Kidney (tissue), 14 donors: ENCODE data around the gene SERPINA5. TPM values are rescaled to one million over a fixed set of nuclear protein-coding genes. Genes with fewer than 3 reads are reported as not detected.

Experiments used
- DNase-seq, 5 donors: peaks; one replicate each; pipeline ENCODE4 v3.0.0-alpha.2; 2013 to 2020
- FAIRE-seq: peaks from 2 replicates; lab custom pipeline; 2012; peaks lifted over from hg19 to GRCh38; lab: Jason Lieb, UNC
- H3K27ac ChIP-seq, 2 donors: one replicate each; pipeline ENCODE4 v1.7.0; 2013; ENCODE audit warnings: low read depth in 2 of 2, low read length in 2 of 2, inconsistent platforms in 1 of 2
- H3K27me3 ChIP-seq: one replicate; pipeline ENCODE4 v1.7.1; 2013; ENCODE audit warnings: low read length, inconsistent platforms; ENCODE audit not compliant: control insufficient read depth, insufficient read depth
- H3K36me3 ChIP-seq, 3 donors: one replicate each; pipeline versions ENCODE4 v1.7.0 to v1.7.1; 2013; ENCODE audit warnings: low read length in 3 of 3, control low read depth in 1 of 3, inconsistent platforms in 1 of 3; ENCODE audit not compliant: insufficient read depth in 3 of 3, control insufficient read depth in 2 of 3
- H3K4me1 ChIP-seq, 3 donors: one replicate each; pipeline versions ENCODE4 v1.7.0 to v1.7.1; 2013; ENCODE audit warnings: low read length in 3 of 3, inconsistent platforms in 1 of 3, low read depth in 1 of 3; ENCODE audit not compliant: control insufficient read depth in 2 of 3, insufficient read depth in 2 of 3
- H3K4me3 ChIP-seq, 3 donors: one replicate each; pipeline versions ENCODE4 v1.7.0 to v1.8.1; 2013; ENCODE audit warnings: low read length in 3 of 3, control low read depth in 1 of 3, inconsistent platforms in 1 of 3
- H3K9ac ChIP-seq, 3 donors: one replicate each; pipeline versions ENCODE4 v1.7.0 to v1.7.1; 2013; ENCODE audit warnings: low read length in 3 of 3, control low read depth in 1 of 3, inconsistent platforms in 1 of 3
- H3K9me3 ChIP-seq, 3 donors: one replicate each; pipeline versions ENCODE4 v1.7.0 to v1.7.1; 2013; ENCODE audit warnings: low read length in 3 of 3, control low read depth in 1 of 3, inconsistent platforms in 1 of 3; ENCODE audit not compliant: control insufficient read depth in 2 of 3, insufficient read depth in 1 of 3
- CTCF ChIP-seq: IDR thresholded peaks from 3 replicates; pipeline ENCODE4 v1.5.1; 2012; ENCODE audit warnings: mild to moderate bottlenecking, moderate library complexity, borderline replicate concordance; ENCODE audit not compliant: insufficient read depth; ENCODE audit errors: extremely low read depth
- intact Hi-C: fragments of 100-400 bp; cut with DNase I; formaldehyde crosslinking; loops from one replicate; pipeline ENCODE4 v1.11.1; 2022
- polyA plus RNA-seq: library from polyadenylated mRNA; stranded (reverse); fragments of 350-450 nt; fragmentation: Illumina TruSeq; extraction: RNeasy Lipid Tissue Mini Kit (QIAGEN cat#74804); gene quantifications from one replicate; pipeline ENCODE4 v1.2.3, GENCODE V29; 2014; ENCODE audit warnings: low read depth, low replicate concordance; ENCODE audit not compliant: insufficient read depth
- total RNA-seq: library from RNA; stranded (reverse); fragmentation: NEBNext Ultra II Directional; extraction: Animal tissue kit (Norgen Biotek cat#: 25700); gene quantifications from one replicate; pipeline ENCODE4 v1.2.1, GENCODE V29; 2021
- donor health status: control.
- donor health status: control.
- donor health status: control.
- donor health status: control.
- donor health status: control.
- donor health status: DM: yes; HTN: yes; CAD: no.
- donor health status: Normal renal cell carcinoma (clear cell type).

The SERPINA5 gene
- total and polyA plus RNA-seq, 2 donors from 2014 or later = 85.1 to 522 TPM

GRCh38 chr14:94622653-94623421 lies 41.6 kb downstream of the SERPINA5 start:
- Histone ChIP-seq H3K4me1 (no peaks in the 10 kb centered on the region), H3K9me3 (peaks cover 0 to 18% (median 7%) of the 10 kb centered on the region in 3 donors), H3K4me3 (no peak overlapping the region), H3K27me3 (no peaks in the 10 kb centered on the region), H3K27ac (no peak overlapping the region), H3K9ac (no peak overlapping the region), H3K36me3 (no peaks in the 10 kb centered on the region)
- FAIRE-seq = no peak
- intact Hi-C loops = no loop called here
- no peak for TF ChIP-seq CTCF
- no peak for DNase-seq

- no peak for FAIRE-seq
Observed at GRCh38 chr14:94623422-94623809, 42.2 kb downstream of the SERPINA5 start.

GRCh38 chr14:94623856-94624499 lies 42.8 kb downstream of the SERPINA5 start:
- H3K9me3 ChIP-seq = peaks cover 0 to 7% (median 0%) of the 10 kb centered on the region in 3 donors
- H3K27me3 ChIP-seq = no peaks in the 10 kb centered on the region
- H3K36me3 ChIP-seq = no peaks in the 10 kb centered on the region
- DNase-seq (no peak), FAIRE-seq (no peak)
- no peak overlapping the region for H3K4me3 ChIP-seq
- H3K4me1 ChIP-seq = no peaks in the 10 kb centered on the region
- H3K27ac ChIP-seq = no peak overlapping the region
- H3K9ac ChIP-seq = no peak overlapping the region
- intact Hi-C loops = no loop called here
- no peak for TF ChIP-seq CTCF

More at GRCh38 chr14:94623422-94623809, 42.2 kb downstream of the SERPINA5 start:
- TF ChIP-seq CTCF = no peak
- Histone ChIP-seq H3K27ac (no peak overlapping the region), H3K4me1 (no peaks in the 10 kb centered on the region), H3K9me3 (peaks cover 0 to 13% (median 3%) of the 10 kb centered on the region in 3 donors), H3K4me3 (no peak overlapping the region), H3K9ac (no peak overlapping the region), H3K36me3 (no peaks in the 10 kb centered on the region), H3K27me3 (no peaks in the 10 kb centered on the region)
- intact Hi-C loops = no loop called here
- no peak for DNase-seq
